Fibroblast of lung (primary cell): ENCODE data around the gene ORC3. TPM values are rescaled to one million over a fixed set of nuclear protein-coding genes. Genes with fewer than 3 reads are reported as not detected.
"Not testable (repeated sequence)": the region's sequence is repeated elsewhere in the genome, so short reads cannot be mapped to it uniquely, and the experiment has no call there.

ENCODE experiments used
- DNase-seq, 2 donors: peaks; one replicate each; pipeline versions ENCODE4 v3.0.0 to v3.0.0-alpha.2; 2010; ENCODE audit warnings: low read depth in 2 of 2
- H2AFZ ChIP-seq: 2 replicates; pipeline ENCODE4 v1.5.1; 2012; ENCODE audit warnings: low read length, control low read depth, inconsistent platforms
- H3K27ac ChIP-seq: 2 replicates; pipeline ENCODE4 v1.5.1; 2011; ENCODE audit warnings: low read length, control low read depth; ENCODE audit not compliant: insufficient read depth
- H3K27me3 ChIP-seq: 2 replicates; pipeline ENCODE4 v1.5.1; 2011; ENCODE audit warnings: mild to moderate bottlenecking, low read length; ENCODE audit not compliant: control insufficient read depth, insufficient read depth
- H3K36me3 ChIP-seq: 2 replicates; pipeline ENCODE4 v1.5.1; 2011; ENCODE audit warnings: low read length; ENCODE audit not compliant: control insufficient read depth, insufficient read depth
- H3K4me1 ChIP-seq: 2 replicates; pipeline ENCODE4 v1.5.1; 2011; ENCODE audit warnings: low read length; ENCODE audit not compliant: control insufficient read depth, insufficient read depth; ENCODE audit errors: extremely low read depth
- H3K4me2 ChIP-seq: 2 replicates; pipeline ENCODE4 v1.5.1; 2011; ENCODE audit warnings: low read length, control low read depth; ENCODE audit not compliant: insufficient read depth; ENCODE audit errors: extremely low read depth
- H3K4me3 ChIP-seq, 4 experiments: fragments of 200-600 bp in 1 of 4; sonication (generic) in 1 of 4; replicated peaks in 1 of 4; 2 replicates each; pipeline ENCODE4 v1.5.1; 2011 to 2016; ENCODE audit warnings: low read length in 4 of 4, low read depth in 3 of 4, mild to moderate bottlenecking in 3 of 4, control low read depth in 2 of 4, inconsistent platforms in 1 of 4, mixed read lengths in 1 of 4; ENCODE audit not compliant: insufficient read depth in 1 of 4; ENCODE audit errors: control extremely low read depth in 1 of 4
- H3K79me2 ChIP-seq: 2 replicates; pipeline ENCODE4 v1.5.1; 2012; ENCODE audit warnings: mild to moderate bottlenecking, low read length, inconsistent platforms; ENCODE audit not compliant: control insufficient read depth, insufficient read depth
- H3K9ac ChIP-seq: 2 replicates; pipeline ENCODE4 v1.5.1; 2011; ENCODE audit warnings: mild to moderate bottlenecking, low read length, control low read depth; ENCODE audit not compliant: insufficient read depth
- H3K9me3 ChIP-seq: 2 replicates; pipeline ENCODE4 v1.5.1; 2012; ENCODE audit warnings: low read depth, low read length; ENCODE audit not compliant: control insufficient read depth, insufficient read depth
- H4K20me1 ChIP-seq: 2 replicates; pipeline ENCODE4 v1.5.1; 2011; ENCODE audit warnings: low read length; ENCODE audit not compliant: control insufficient read depth, insufficient read depth; ENCODE audit errors: extremely low read depth
- CTCF ChIP-seq, 2 donors: IDR thresholded peaks in 1 of 2; conservative IDR thresholded peaks in 1 of 2; 1 replicate in 1 of 2; 2 replicates in 1 of 2; pipeline ENCODE4 v1.5.1; 2011 to 2012; ENCODE audit warnings: low read length in 2 of 2, control low read depth in 1 of 2, inconsistent platforms in 1 of 2, low read depth in 1 of 2, mild to moderate bottlenecking in 1 of 2
- EZH2 ChIP-seq: IDR thresholded peaks from 2 replicates; pipeline ENCODE4 v1.5.1; 2012; ENCODE audit warnings: low read length, control low read depth, mild to moderate bottlenecking; ENCODE audit errors: missing control alignments
- polyA plus RNA-seq, 2 donors: library from polyadenylated mRNA; depleted of rRNA in 1 of 2; stranded (reverse) in 1 of 2; unstranded in 1 of 2; fragments of >200 nt; gene quantifications; 2 replicates each; pipeline ENCODE4 v1.2.1, GENCODE V29; 2011 to 2012; ENCODE audit warnings: missing spikeins in 1 of 2
- total RNA-seq: library from RNA; depleted of rRNA; stranded (reverse); fragments of >200 nt; gene quantifications from 2 replicates; pipeline ENCODE4 v1.2.1, GENCODE V29; 2014

Gene ORC3
- total and polyA plus RNA-seq, 2 donors (not counting 1 experiment from before 2014, with no cell fraction given), result 23.8 to 37.9 TPM

GRCh38 chr6:87600576-87600975 lies 10.6 kb downstream of the ORC3 start:
- no peaks in the 10 kb centered on the region for H3K9me3 ChIP-seq
- H3K36me3 ChIP-seq, result no peaks in the 10 kb centered on the region
- H3K27me3 ChIP-seq, result no peaks in the 10 kb centered on the region
- no peak overlapping the region for H3K9ac ChIP-seq
- no peak overlapping the region for H2AFZ ChIP-seq
- no peak for DNase-seq
- no peak overlapping the region for H3K4me2 ChIP-seq
- no peaks in the 10 kb centered on the region for H3K79me2 ChIP-seq
- TF ChIP-seq CTCF (conservative IDR thresholded peaks at IDR 0.05 in 1 of 2, IDR thresholded peaks at IDR 0.05 in 1 of 2; ENCODE audit: low read depth in 1 of 2, low read length in 2 of 2), result no peak
- no peak for TF ChIP-seq EZH2
- H3K4me1 ChIP-seq, result no peaks in the 10 kb centered on the region
- H3K4me3 ChIP-seq, result no peak overlapping the region
- H3K27ac ChIP-seq, result no peak overlapping the region
- no peaks in the 10 kb centered on the region for H4K20me1 ChIP-seq

DNA sequence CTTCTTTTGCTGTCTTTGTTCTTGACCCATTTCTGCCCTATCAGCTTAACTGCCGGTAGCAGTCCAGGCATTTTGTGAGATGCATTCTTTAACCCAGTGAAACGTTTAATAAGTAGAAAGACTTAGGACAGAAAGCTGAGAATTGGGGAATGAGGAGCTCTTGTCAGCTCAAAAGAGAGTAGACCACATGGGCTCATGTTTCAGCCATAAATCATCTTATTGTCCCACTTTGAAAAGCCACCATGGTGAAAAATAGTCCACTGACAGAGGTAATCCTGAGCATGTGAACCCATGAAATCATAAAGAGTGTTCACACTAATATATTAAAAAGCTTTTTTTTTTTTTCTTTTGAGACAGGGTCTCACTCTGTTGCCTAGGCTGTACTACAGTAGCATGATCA lies 16.3 kb downstream of the ORC3 start:
- H3K4me1 ChIP-seq, result no peaks in the 10 kb centered on the region
- H3K27ac ChIP-seq, result no peak overlapping the region
- no peak overlapping the region for H3K4me2 ChIP-seq
- DNase-seq, result no peak
- no peaks in the 10 kb centered on the region for H4K20me1 ChIP-seq
- no peaks in the 10 kb centered on the region for H3K79me2 ChIP-seq
- no peaks in the 10 kb centered on the region for H3K36me3 ChIP-seq
- no peak overlapping the region for H3K4me3 ChIP-seq
- no peak overlapping the region for H2AFZ ChIP-seq
- TF ChIP-seq EZH2 (no peak), CTCF (conservative IDR thresholded peaks at IDR 0.05 in 1 of 2, IDR thresholded peaks at IDR 0.05 in 1 of 2; ENCODE audit: low read depth in 1 of 2, low read length in 2 of 2) (no peak)
- no peaks in the 10 kb centered on the region for H3K27me3 ChIP-seq
- no peaks in the 10 kb centered on the region for H3K9me3 ChIP-seq
- H3K9ac ChIP-seq, result no peak overlapping the region

GRCh38 chr6:87608802-87609201 lies 18.9 kb downstream of the ORC3 start:
- no peak overlapping the region for H3K9ac ChIP-seq
- no peaks in the 10 kb centered on the region for H3K4me1 ChIP-seq
- no peak for DNase-seq
- no peaks in the 10 kb centered on the region for H4K20me1 ChIP-seq
- H3K36me3 ChIP-seq, result no peaks in the 10 kb centered on the region
- no peaks in the 10 kb centered on the region for H3K79me2 ChIP-seq
- H3K27ac ChIP-seq, result no peak overlapping the region
- no peak overlapping the region for H2AFZ ChIP-seq
- H3K27me3 ChIP-seq, result no peaks in the 10 kb centered on the region
- TF ChIP-seq EZH2 (no peak), CTCF (conservative IDR thresholded peaks at IDR 0.05 in 1 of 2, IDR thresholded peaks at IDR 0.05 in 1 of 2; ENCODE audit: low read depth in 1 of 2, low read length in 2 of 2) (no peak)
- no peaks in the 10 kb centered on the region for H3K9me3 ChIP-seq
- no peak overlapping the region for H3K4me2 ChIP-seq
- H3K4me3 ChIP-seq, result no peak overlapping the region

DNA sequence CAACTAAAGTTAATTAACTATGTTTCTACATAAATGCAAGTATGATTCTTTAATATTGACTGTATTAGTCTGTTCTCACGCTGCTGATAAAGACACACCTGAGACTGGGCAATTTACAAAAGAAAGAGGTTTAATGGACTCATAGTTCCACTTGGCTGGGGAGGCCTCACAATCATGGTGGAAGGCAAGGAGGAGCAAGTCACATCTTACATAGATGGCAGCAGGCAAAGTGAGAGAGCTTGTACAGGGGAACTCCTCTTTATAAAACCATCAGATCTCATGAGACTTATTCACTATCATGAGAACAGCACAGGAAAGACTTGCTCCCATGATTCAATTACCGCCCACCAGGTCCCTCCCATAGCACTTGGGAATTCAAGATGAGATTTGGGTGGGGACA lies 23.1 kb downstream of the ORC3 start:
- H3K9ac ChIP-seq, H3K4me3 ChIP-seq, H3K9me3 ChIP-seq, H3K79me2 ChIP-seq, H3K27me3 ChIP-seq, H3K4me1 ChIP-seq, H4K20me1 ChIP-seq, H3K36me3 ChIP-seq, DNase-seq, H3K4me2 ChIP-seq, H3K27ac ChIP-seq, H2AFZ ChIP-seq: not testable (repeated sequence)
